ENCODE data around the gene RHOC. TPM values are rescaled to one million over a fixed set of nuclear protein-coding genes. Genes with fewer than 3 reads are reported as not detected.

Gene RHOC
- total RNA-seq, 1 experiment from 2014 or later, result 68.9 TPM

GRCh38 chr1:112698366-112699310 is 8.3 kb downstream of the RHOC start:
- Mint-ChIP-seq H3K9me3 (no peaks in the 10 kb centered on the region), H3K27me3 (ENCODE audit: low read depth) (peaks cover 25% of the 10 kb centered on the region), H3K27ac (no peak overlapping the region), H3K36me3 (peaks cover 55% of the 10 kb centered on the region), H3K4me1 (peaks cover 59% of the 10 kb centered on the region), H3K4me3 (no peak overlapping the region)
- ATAC-seq (no peak), DNase-seq (ENCODE audit: low spot score) (no peak)
- CTCF ChIA-PET, result interaction anchor here (0.6 to 2.7 kb wide), 5 partner anchors 10 to 308 kb away, joined by 3 to 16 read pairs (median 4); partner anchors contain the start of gene MOV10
- POLR2A ChIA-PET, result interaction anchor here (1.0 to 1.9 kb wide), 2 partner anchors 24 to 302 kb away, joined by 3 to 5 read pairs; partner anchors contain the start of genes CTTNBP2NL and MOV10
- TF ChIP-seq ARID4B (CRISPR knock-in tag; IDR thresholded peaks at IDR 0.05; ENCODE audit: borderline replicate concordance) (no peak), ZBTB21 (CRISPR knock-in tag; IDR thresholded peaks at IDR 0.05; ENCODE audit: borderline replicate concordance) (no peak), ZSCAN18 (CRISPR knock-in tag; IDR thresholded peaks at IDR 0.05) (no peak), CREB1 (CRISPR knock-in tag; IDR thresholded peaks at IDR 0.05) (no peak), NR3C1 (CRISPR knock-in tag; conservative IDR thresholded peaks at IDR 0.05; ENCODE audit: low read depth) (no peak), NFYB (CRISPR knock-in tag; conservative IDR thresholded peaks at IDR 0.05; ENCODE audit: low read depth) (no peak), TEAD4 (CRISPR knock-in tag; IDR thresholded peaks at IDR 0.05) (no peak), AR (CRISPR knock-in tag; IDR thresholded peaks at IDR 0.05) (no peak), ATF3 (CRISPR knock-in tag; conservative IDR thresholded peaks at IDR 0.05) (no peak), FOXJ3 (CRISPR knock-in tag; IDR thresholded peaks at IDR 0.05; ENCODE audit: borderline replicate concordance) (no peak), ZNF121 (CRISPR knock-in tag; IDR thresholded peaks at IDR 0.05) (no peak), E2F1 (CRISPR knock-in tag; IDR thresholded peaks at IDR 0.05) (no peak), ZNF138 (CRISPR knock-in tag; conservative IDR thresholded peaks at IDR 0.05) (no peak), SOX15 (CRISPR knock-in tag; IDR thresholded peaks at IDR 0.05) (no peak), ZMAT4 (CRISPR knock-in tag; IDR thresholded peaks at IDR 0.05) (no peak), CTCF (IDR thresholded peaks at IDR 0.05) (no peak), GRHL2 (CRISPR knock-in tag; IDR thresholded peaks at IDR 0.05; ENCODE audit: insufficient replicate concordance, severe bottlenecking) (no peak), ATF1 (CRISPR knock-in tag; IDR thresholded peaks at IDR 0.05) (no peak)
